Stimulated activated CD4-positive, alpha-beta T cell treated with anti-CD3 and anti-CD28 coated beads, Interleukin-15, amount 100 ng/mL, for 1 hour (primary cell): ENCODE results near the gene ZSWIM3.
A peak's percentile ranks its signal among the peaks of the same experiment; 100 is the strongest.

Experiments
- DNase-seq, 2 donors: peaks; one replicate each; pipeline ENCODE4 v3.0.0-alpha.2; 2020; ENCODE audit warnings: low read depth in 1 of 2, low spot score in 1 of 2

The ZSWIM3 gene

GRCh38 chr20:45832619-45833018, 24.8 kb upstream of the ZSWIM3 start:
- DNase-seq, result no peak

GRCh38 chr20:45833030-45833882, 24.2 kb upstream of the ZSWIM3 start, which contains the start of gene SNX21:
Gene SNX21, plus strand, starts transcription at chr20:45833799. Its CDS starts 121 bp downstream, at chr20:45833920.
- DNase-seq, result peak in 1 of 2 donors; percentile 12

DNA sequence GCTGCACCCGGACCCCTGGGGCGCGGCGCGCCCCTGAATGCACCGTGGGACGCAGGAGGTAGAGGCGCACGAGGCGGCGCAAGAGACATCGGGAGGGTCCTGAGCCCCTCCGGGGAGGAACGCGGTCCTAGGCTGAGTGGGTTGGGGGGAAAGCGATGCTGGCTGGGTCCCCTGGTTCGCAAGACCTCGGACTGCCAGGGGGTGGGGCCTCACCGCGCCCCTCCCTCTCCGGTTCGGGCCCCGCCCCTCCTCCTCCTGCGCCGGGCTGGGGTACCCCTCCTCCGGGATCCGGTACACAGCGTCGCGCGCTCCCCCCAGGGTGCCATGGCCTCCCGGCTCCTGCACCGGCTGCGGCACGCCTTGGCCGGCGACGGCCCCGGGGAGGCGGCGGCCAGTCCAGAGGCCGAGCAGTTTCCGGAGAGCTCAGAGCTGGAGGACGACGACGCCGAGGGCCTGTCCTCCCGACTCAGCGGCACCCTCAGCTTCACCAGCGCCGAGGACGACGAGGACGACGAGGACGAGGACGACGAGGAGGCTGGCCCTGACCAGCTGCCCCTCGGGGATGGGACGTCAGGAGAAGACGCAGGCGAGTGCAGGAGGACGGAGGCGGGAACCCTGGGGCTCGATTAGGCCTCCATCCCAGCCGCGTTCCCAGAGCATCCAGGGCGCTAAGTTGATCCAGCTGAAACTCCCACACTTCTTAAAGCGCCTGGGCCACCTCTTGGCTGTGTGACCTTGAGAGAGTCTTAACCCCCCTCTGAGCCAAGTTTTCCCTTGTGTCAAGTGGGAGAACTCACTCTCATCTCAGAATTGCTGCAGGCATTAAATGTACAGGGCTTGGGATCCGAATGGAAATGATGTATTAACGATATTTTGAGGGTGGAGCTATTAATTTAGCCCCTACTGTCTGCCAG, 23.3 kb upstream of the ZSWIM3 start:
- peak; percentile 15 to 43 for DNase-seq

DNA sequence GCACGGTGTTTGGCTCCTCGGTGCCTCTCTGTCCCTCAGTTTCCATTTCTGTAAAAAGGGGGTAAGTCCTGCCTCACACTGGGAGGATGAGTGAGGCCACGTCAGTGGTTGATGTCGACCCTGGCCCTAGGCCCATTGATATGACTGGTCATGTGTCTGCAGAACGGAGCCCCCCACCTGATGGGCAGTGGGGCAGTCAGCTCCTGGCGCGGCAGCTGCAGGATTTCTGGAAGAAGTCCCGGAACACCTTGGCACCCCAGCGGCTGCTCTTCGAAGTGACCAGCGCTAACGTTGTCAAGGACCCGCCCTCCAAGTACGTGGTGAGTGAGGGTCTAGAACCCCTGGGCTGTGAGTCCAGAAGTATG, 22.6 kb upstream of the ZSWIM3 start:
- DNase-seq, result no peak

DNA sequence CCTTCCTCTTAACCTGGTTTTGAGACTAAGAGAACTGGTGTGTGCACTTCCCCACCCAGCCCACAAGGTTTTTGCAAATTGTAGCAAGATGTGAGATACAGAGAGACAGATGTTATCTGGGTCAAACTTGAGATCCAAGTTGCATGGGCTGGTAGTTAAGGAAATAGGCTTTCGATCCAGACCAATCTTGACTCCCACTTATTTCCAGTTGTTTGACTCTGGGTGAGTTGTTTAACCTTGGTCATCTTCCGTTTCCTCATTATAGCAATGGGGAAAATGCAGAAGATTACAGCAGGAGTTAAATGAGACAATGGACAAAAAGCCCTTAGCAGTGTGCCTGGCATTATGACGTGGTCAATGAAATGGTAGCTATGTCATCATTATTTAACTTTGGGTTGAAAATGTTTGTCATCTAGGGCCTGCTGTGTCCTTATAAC, 22.1 kb upstream of the ZSWIM3 start:
- no peak for DNase-seq

DNA sequence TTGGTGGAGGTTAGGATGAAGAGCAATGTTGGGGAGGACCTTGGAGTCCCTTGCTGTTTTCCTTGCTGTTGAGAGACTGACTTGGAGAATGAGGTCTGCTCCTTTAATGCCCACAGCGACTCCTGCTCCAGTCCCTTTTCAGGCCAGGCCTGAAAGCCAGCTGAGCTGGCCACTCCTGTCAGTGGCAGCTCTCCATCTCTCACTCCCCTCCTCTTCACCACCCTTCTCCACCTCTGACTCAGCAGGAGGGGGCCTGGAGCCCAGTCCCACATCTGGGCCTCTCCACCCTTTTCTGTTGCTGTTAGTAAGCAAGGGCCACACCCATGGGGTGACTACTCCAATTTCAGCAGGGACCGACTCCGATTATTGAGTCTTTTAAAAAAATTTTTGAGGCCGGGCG, 21.6 kb upstream of the ZSWIM3 start:
- DNase-seq, result no peak

DNA sequence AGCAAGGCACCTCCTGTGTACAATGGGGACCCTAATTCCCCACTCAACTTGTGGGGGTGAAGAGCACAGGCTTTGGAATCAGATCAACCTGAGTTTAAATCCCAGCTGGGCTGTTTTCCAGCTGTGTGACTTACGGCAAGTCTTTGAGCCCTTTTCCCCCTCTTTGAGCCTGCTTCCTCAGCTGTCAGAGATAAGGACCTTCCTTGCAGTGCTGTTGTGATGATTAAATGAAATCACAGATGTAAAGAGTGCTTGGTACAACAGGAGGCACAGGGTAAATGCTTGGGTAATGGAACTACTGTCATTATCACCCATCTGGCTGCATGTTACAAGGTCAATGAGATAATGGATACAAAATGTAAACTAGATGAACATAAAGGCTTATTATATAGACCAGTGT, 20.6 kb upstream of the ZSWIM3 start:
- no peak for DNase-seq

- no peak for DNase-seq
Observed at GRCh38 chr20:45840700-45841198, 16.7 kb upstream of the ZSWIM3 start.

GRCh38 chr20:45841407-45842129, 15.8 kb upstream of the ZSWIM3 start:
- no peak for DNase-seq

DNA sequence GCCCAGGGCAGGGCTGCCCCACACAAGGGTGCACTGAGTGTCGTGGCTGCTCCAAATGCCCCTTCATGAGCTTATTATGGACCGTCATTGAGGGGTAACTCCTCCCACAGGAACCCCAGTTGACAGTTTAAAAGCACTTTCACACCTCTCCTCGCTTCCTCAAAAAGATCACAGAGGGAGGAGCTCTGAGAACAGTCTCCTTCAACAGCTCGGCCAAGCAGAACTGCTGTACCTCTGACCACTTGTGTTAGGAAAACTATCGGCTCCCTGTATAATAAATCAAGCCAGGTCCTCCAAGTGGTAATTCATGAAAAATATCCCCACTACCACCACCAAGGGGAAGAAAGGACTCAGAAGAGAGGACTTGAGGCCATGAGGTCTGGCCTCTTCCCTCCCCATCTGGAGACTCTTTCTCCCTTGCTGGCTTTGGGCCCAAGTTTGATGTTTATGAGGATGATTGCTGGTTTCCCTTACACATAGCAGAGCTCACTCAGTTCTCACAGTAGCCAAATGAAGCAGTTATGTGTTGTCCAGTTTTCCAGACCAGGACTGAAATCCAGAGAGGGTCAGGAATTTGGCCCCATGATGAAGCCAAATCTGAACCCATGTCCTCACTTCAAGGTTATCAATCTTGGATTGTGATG, 15.1 kb upstream of the ZSWIM3 start:
- no peak for DNase-seq

GRCh38 chr20:45843506-45843905, 13.9 kb upstream of the ZSWIM3 start:
- no peak for DNase-seq

- no peak for DNase-seq
Observed at GRCh38 chr20:45845452-45845851, 12.0 kb upstream of the ZSWIM3 start.

GRCh38 chr20:45848421-45848820, 9.0 kb upstream of the ZSWIM3 start:
- DNase-seq, result no peak

- no peak for DNase-seq
Observed at GRCh38 chr20:45848969-45849582, 8.3 kb upstream of the ZSWIM3 start.

DNA sequence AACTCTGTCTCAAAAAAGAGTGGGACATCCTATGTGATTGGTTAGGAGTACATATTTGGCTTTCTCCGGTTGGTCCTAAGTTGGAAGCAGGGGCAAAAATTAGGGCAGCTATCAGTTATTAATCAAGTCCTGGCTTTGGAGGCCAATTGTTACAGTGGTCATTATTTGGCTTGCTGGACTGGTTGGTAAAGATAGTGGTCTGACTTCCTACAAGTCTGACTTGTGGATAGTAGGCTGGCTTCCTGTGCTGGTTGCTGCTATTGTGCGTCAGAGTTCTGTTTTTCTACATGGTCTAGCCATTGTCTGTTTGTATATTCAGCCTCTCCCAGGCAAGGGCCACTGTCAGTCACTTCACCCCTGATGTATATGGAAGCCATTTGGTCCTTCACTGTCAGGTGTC, 7.2 kb upstream of the ZSWIM3 start:
- no peak for DNase-seq

- no peak for DNase-seq
Observed at GRCh38 chr20:45850926-45851325, 6.5 kb upstream of the ZSWIM3 start.

- DNase-seq, result no peak
Observed at GRCh38 chr20:45851501-45851900, 5.9 kb upstream of the ZSWIM3 start.

- no peak for DNase-seq
Observed at GRCh38 chr20:45852326-45852725, 5.1 kb upstream of the ZSWIM3 start.

GRCh38 chr20:45853484-45853883, 3.9 kb upstream of the ZSWIM3 start:
- DNase-seq, result no peak

DNA sequence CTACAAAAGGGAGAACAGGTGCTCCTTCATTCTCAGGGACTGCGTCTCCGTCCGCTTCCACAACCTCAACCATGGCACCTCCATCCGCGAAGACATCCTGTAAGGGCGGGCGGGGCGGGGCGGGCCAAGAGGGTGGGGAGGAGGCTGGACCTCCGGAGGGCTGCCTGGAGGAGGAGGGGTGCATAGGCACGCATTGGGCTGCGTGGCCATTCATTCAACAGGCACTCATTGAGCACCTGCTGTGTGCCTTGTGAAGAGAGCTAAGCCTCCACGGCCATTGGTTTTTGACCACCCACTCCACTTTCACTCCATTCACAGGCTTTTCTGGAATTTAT, 435 bp downstream of the ZSWIM3 start:
- DNase-seq, result no peak
